GM21576 (cell line): ENCODE data around the gene GNAT3.

Experiments used
- ATAC-seq: cut with Tn5 transposase; IDR thresholded peaks from one replicate; pipeline ENCODE4 v1.9.1; 2021; ENCODE audit warnings: mild to moderate bottlenecking, moderate library complexity; ENCODE audit not compliant: unreplicated experiment

The GNAT3 gene

DNA sequence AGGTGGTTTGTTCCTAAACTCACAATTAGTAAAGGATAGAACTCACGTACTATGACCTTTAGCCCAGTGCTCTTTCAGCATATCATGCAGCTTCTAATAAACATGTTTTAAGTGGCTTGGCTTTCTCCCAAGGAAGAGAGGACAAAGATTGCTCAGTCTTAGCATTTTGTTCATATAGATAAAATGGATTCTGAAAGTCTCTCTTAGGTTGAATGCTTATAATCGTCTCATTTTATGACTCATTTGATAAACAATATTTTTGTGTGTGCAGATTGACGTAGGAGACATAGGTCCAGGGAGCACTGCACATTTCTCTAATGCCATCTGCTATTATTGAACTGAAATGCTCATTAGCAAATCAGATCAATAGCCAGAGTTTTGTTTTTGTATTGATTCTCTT lies 44.8 kb downstream of the GNAT3 start:
- ATAC-seq = no peak

DNA sequence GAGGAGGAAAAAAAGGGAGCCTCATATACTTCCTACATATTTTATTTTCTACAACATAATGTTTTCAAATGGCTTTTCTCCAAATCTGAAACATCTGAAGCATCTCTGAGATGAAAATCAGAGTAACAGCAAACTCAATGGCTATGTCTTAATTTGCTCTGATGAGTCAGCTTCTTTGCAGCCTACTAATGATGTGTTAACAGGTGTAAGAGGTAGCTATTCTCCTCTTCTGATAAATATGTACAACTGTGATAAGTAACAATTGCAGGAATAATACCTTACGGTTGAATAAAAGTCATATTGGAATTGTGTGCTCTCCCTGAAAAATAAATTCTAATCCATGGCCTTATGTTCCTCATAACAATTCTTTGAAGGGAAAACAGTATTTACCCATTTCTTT lies 45.2 kb downstream of the GNAT3 start:
- no peak for ATAC-seq

- no peak for ATAC-seq
Observed at GRCh38 chr7:80464211-80464610, 47.7 kb downstream of the GNAT3 start.

DNA sequence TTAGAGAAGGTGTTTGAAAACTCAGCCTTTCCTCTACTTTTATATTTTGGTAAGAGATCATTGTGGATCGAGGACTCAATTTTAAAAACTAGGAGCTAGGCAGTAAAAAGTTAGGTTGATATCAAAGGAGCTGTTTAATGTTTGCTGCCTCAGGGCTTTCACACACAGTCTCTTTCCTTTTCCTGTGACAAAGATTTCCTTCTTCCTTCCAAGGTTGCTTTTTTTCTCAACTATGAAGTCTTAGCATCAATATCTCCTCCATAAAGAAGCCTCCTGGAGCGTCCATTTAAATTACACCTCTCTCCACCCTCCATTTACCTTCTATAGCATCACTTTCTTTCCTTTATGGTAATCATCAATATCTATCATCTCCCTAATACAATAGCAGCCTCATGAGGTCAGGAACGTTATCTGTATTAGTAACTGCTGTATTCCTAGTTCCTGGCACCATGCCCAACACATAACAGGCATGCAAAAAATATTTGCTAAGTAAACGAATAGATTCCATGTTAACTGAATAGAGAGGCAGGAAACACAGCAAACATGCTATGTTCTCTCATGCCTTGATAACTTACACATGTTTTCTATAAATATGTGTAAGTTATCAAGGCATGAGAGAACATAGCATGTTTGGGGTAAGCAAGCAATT lies 48.5 kb downstream of the GNAT3 start:
- no peak for ATAC-seq

- ATAC-seq = no peak
Observed at GRCh38 chr7:80460857-80461256, 51.0 kb downstream of the GNAT3 start.

- no peak for ATAC-seq
Observed at GRCh38 chr7:80459776-80460510, 51.9 kb downstream of the GNAT3 start.

- no peak for ATAC-seq
Observed at GRCh38 chr7:80458822-80459725, 52.8 kb downstream of the GNAT3 start.

DNA sequence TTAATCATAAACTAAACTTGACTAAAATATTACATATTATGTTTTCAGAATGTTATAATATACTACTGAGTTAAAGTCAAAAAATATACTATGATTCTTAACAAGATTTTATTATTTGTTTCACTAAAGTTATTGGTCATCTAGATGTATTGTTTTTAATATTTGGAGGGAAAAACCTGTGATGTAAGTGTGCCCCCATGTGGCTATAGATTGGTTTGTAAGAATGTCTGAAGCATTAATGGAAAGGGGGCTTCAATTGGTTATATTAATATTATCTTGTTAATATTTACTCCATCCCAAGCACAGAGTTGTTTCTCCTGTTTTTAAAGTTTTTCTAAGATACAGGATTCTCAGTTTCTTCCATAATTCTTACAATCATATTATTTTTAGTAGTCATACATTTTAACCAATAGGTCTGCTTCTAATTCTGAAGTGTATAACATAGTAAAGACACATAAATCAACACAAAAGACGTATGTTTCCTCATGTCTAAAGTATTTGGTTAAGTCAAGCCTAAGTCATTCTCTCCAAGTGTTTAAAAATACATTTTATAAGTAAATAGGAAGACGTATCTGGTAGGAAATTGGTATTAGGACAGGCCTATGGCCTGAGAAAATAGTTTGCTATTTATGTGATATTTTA lies 58.0 kb downstream of the GNAT3 start:
- no peak for ATAC-seq

DNA sequence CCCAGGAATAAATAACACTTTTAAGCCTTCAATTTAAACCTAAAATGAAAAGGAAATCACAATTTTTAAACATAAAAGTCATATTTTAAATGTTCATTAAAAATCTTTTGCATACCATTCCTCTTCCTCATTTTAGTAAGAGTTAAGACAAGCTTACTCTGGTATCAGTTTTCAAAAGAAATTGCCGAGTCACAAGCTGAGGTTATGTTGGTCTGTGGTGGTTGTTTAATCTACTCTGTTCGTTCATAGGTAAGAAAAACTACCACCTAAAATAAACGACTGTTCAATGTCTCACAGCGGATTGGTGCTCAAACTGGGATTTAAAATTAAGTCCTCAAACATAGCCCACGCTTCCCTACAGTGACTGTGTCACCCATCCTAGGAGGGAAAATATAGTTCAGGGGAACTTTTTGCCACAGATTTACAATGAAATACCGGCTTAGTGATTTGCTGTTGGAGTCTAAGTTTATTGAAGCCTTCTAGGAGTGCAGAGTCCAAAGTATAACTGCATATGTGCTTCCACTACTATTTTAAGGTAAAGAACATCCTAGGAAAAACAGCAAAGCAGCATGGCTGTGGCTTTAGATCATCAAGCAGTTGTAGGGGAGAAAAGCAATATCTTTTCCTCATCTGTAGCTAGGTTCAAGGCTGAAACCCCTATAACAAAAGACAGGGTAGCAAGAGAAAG lies 61.1 kb downstream of the GNAT3 start:
- ATAC-seq = no peak

- ATAC-seq = no peak
Observed at GRCh38 chr7:80449836-80450235, 62.0 kb downstream of the GNAT3 start.

GRCh38 chr7:80445351-80445750 lies 66.5 kb downstream of the GNAT3 start:
- no peak for ATAC-seq

GRCh38 chr7:80444811-80445210 lies 67.1 kb downstream of the GNAT3 start:
- ATAC-seq = no peak

GRCh38 chr7:80443325-80443724 lies 68.5 kb downstream of the GNAT3 start:
- no peak for ATAC-seq

DNA sequence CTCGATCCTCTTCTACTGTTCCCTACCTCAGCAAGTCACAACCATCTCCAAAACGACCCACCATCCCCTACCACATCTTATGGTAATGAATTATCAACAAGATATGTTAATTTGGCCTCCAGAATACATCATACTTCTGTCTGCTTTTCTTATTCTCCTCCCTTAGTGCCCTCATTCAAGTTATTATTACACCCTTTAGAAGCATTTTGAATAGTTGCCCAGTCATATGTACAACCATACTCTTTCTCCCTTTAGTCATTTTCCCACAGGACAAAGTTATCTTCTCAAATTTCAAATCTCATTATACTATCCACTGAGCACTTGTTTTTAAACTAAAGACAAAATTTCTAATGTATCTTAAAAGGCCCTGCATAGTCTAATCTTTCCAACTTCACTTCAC lies 71.0 kb downstream of the GNAT3 start:
- no peak for ATAC-seq

- ATAC-seq = no peak
Observed at GRCh38 chr7:80439894-80440821, 71.7 kb downstream of the GNAT3 start.

DNA sequence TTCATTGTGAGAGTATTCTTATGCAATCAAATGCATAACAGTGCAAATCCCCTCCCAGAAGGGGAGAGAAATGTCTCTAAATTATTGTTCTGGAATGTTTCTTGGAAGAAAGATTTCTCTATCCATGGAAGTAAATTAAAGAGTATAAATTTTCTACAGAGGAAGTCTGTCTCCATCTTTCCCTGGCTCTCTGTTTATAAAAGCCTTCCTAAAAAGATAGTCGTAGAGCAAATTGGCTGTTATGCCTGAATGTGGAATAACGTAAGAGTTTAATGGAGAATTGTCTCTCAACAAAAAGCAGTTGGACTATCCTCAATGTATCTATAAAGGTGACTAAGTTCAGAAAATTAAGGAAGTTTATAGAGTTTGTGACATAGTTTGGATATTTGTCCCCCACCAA lies 76.3 kb downstream of the GNAT3 start:
- no peak for ATAC-seq

DNA sequence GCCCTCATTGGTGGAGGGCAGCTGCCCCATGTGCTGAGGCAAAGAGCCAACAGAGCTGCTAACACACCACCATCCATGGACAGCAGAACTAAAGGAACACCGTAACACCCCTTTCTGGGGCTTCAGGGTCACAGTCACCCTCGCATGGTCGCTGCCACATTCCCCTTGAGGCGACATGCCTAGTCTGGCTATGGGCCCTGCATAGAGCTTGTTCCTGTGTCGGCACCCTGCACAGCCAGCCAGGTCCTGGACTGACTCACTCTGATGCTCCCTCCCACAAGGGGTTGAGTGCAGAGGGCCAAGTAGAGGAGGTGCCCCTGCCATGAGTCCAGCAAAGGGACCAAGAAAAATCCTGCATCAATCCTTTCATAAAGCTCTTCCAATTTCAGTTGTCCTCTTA lies 77.8 kb downstream of the GNAT3 start:
- no peak for ATAC-seq

DNA sequence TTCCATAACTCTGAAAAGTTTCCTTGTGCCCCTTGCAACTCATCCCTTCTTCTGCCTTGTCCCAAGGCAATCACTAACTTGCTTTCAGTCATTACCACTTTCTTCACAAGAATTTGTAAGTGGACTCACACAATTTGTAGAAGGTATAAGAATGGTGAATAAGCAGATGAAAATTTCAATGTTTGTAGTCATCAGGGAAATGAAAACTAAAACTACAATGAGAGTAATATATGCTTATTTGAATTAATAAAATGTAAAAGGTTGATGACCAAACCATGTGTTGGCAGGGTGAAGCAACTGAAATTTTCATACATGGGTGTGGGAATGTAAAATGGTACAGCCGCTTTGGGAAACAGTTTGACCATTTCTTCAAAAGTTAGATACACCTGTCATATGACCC lies 79.7 kb downstream of the GNAT3 start:
- no peak for ATAC-seq

- ATAC-seq = no peak
Observed at GRCh38 chr7:80429181-80429580, 82.7 kb downstream of the GNAT3 start.
